Measurements from ENCODE around the gene SQOR. TPM values are rescaled to one million over a fixed set of nuclear protein-coding genes. Genes with fewer than 3 reads are reported as not detected.

The SQOR gene
- total and polyA plus RNA-seq, 2 donors (not counting 1 experiment from before 2014, with no cell fraction given): 25.6 to 29.1 TPM

DNA sequence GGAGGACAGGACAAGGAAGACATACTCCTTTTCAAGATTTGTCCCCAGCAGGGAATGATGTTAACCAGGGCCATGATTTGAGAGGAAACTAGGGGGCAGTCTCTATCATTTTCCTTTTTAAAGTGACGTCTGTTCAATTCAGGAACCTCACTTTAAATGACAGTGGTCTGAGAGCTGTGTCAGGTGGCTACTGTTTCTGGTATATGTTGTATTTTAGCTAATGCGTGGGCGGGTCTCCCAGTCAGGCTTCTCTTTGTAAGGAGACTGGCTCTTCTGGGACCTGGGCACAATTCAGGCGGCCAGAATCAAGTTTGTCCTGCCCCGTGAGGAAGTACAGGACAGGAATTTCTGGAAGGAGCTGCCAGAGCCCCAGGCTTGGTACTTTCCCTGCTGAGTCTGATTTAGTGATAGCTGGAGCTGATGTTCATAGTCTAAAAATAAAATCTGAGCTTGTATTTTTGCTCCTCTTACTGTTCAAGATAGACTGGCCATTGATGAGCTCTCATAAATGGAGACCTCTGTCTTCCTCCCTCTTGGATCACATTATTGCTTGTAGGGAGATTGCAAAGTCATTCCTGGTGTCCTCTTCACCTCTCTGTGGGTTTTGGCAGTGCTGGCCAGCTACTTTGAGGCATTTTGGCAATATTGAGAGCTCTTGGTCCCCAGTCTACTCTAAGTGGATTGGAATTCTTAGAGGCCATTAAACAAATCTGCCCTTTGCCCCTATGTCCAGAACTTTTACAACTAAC is 25.6 kb downstream of the SQOR start:
- no peak overlapping the region for H3K4me3 ChIP-seq (ENCODE audit: control extremely low read depth in 1 of 5, extremely low read depth in 1 of 5, insufficient read depth in 1 of 5, low read depth in 2 of 5, low read length in 4 of 5)
- H3K27ac ChIP-seq (ENCODE audit: low read length in 2 of 2): no peak overlapping the region
- H2AFZ ChIP-seq (ENCODE audit: insufficient read depth, low read depth, low read length, poor library complexity, severe bottlenecking): no peak overlapping the region
- H3K4me2 ChIP-seq (replicated peaks; ENCODE audit: low read depth, low read length, poor library complexity, severe bottlenecking): no peak overlapping the region
- H3K27ac Mint-ChIP-seq: no peak overlapping the region
- TF ChIP-seq, protein P1, sequence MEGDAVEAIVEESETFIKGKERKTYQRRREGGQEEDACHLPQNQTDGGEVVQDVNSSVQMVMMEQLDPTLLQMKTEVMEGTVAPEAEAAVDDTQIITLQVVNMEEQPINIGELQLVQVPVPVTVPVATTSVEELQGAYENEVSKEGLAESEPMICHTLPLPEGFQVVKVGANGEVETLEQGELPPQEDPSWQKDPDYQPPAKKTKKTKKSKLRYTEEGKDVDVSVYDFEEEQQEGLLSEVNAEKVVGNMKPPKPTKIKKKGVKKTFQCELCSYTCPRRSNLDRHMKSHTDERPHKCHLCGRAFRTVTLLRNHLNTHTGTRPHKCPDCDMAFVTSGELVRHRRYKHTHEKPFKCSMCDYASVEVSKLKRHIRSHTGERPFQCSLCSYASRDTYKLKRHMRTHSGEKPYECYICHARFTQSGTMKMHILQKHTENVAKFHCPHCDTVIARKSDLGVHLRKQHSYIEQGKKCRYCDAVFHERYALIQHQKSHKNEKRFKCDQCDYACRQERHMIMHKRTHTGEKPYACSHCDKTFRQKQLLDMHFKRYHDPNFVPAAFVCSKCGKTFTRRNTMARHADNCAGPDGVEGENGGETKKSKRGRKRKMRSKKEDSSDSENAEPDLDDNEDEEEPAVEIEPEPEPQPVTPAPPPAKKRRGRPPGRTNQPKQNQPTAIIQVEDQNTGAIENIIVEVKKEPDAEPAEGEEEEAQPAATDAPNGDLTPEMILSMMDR (IDR thresholded peaks at IDR 0.05): no peak
- no peak for TF ChIP-seq EZH2 (IDR thresholded peaks at IDR 0.05; ENCODE audit: borderline replicate concordance, insufficient read depth, low read depth, low read length, poor library complexity, severe bottlenecking)
- ChIA-PET POLR2A (no interaction called here), CTCF (no interaction called here)
- no peak for DNase-seq
- H3K79me2 ChIP-seq (ENCODE audit: control insufficient read depth, insufficient read depth, low read length): peaks cover 20% of the 10 kb centered on the region
- WGBS (ENCODE audit: insufficient coverage): 93% methylated on average over 5 of the region's 5 CpGs
- no peaks in the 10 kb centered on the region for H3K9me3 Mint-ChIP-seq (ENCODE audit: insufficient read depth)
- H3K36me3 ChIP-seq (replicated peaks in 1 of 2; ENCODE audit: control extremely low read depth in 1 of 2, control insufficient read depth in 1 of 2, extremely low read depth in 1 of 2, insufficient read depth in 2 of 2, low read length in 1 of 2): peaks cover 3 to 48% of the 10 kb centered on the region in 2 experiments
- H4K20me1 ChIP-seq (ENCODE audit: control insufficient read depth, insufficient read depth, low read length, poor library complexity, severe bottlenecking): peaks cover 33% of the 10 kb centered on the region
- no peaks in the 10 kb centered on the region for H3K27me3 ChIP-seq (replicated peaks in 1 of 4; ENCODE audit: control extremely low read depth in 1 of 4, control insufficient read depth in 3 of 4, insufficient read depth in 4 of 4, low read length in 3 of 4)
- H3K9ac ChIP-seq (ENCODE audit: low read length): no peak overlapping the region
- intact Hi-C loops (cut with micrococcal nuclease): no loop called here
- H3K4me1 ChIP-seq (ENCODE audit: control insufficient read depth in 2 of 2, insufficient read depth in 2 of 2, low read length in 2 of 2): no peaks in the 10 kb centered on the region
- no peaks in the 10 kb centered on the region for H3K27me3 Mint-ChIP-seq
- H3K4me1 Mint-ChIP-seq: peaks cover 4% of the 10 kb centered on the region
- H3K4me3 Mint-ChIP-seq: no peak overlapping the region
- ATAC-seq (ENCODE audit: low read depth): no peak
- no peaks in the 10 kb centered on the region for H3K9me3 ChIP-seq (ENCODE audit: control extremely low read depth in 1 of 3, control insufficient read depth in 2 of 3, insufficient read depth in 1 of 3, low read length in 2 of 3)

DNA sequence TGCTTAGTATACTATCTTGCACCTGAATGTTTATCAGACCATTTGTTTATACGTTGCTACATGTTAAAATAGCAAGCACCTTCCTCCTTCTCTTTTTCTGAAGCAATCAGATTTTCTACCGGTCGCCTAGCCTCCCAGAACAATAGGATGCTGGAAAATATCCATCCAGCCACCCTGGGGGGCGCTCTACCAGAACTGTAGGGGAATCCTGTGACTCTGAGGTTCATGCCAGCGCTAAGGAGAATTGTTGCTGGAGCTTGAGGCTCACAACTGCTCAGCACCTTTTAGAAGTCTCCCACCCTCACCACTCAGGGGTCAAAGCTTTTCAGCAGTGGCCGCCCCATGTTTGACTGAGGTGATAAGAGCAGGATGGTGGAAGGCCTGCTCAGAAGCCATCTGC is 27.5 kb downstream of the SQOR start:
- Histone ChIP-seq H3K27ac (ENCODE audit: low read length in 2 of 2) (no peak overlapping the region), H3K9ac (ENCODE audit: low read length) (no peak overlapping the region), H3K79me2 (ENCODE audit: control insufficient read depth, insufficient read depth, low read length) (peaks cover 16% of the 10 kb centered on the region), H4K20me1 (ENCODE audit: control insufficient read depth, insufficient read depth, low read length, poor library complexity, severe bottlenecking) (peaks cover 25% of the 10 kb centered on the region), H3K4me3 (ENCODE audit: control extremely low read depth in 1 of 5, extremely low read depth in 1 of 5, insufficient read depth in 1 of 5, low read depth in 2 of 5, low read length in 4 of 5) (no peak overlapping the region), H3K4me1 (ENCODE audit: control insufficient read depth in 2 of 2, insufficient read depth in 2 of 2, low read length in 2 of 2) (no peaks in the 10 kb centered on the region), H3K4me2 (replicated peaks; ENCODE audit: low read depth, low read length, poor library complexity, severe bottlenecking) (no peak overlapping the region), H3K9me3 (ENCODE audit: control extremely low read depth in 1 of 3, control insufficient read depth in 2 of 3, insufficient read depth in 1 of 3, low read length in 2 of 3) (no peaks in the 10 kb centered on the region), H3K27me3 (replicated peaks in 1 of 4; ENCODE audit: control extremely low read depth in 1 of 4, control insufficient read depth in 3 of 4, insufficient read depth in 4 of 4, low read length in 3 of 4) (no peaks in the 10 kb centered on the region), H3K36me3 (replicated peaks in 1 of 2; ENCODE audit: control extremely low read depth in 1 of 2, control insufficient read depth in 1 of 2, extremely low read depth in 1 of 2, insufficient read depth in 2 of 2, low read length in 1 of 2) (peaks cover 4 to 51% of the 10 kb centered on the region in 2 experiments), H2AFZ (ENCODE audit: insufficient read depth, low read depth, low read length, poor library complexity, severe bottlenecking) (no peak overlapping the region)
- ChIA-PET CTCF (no interaction called here), POLR2A (no interaction called here)
- no peak for DNase-seq
- Mint-ChIP-seq H3K4me3 (no peak overlapping the region), H3K27me3 (no peaks in the 10 kb centered on the region), H3K4me1 (peaks cover 2% of the 10 kb centered on the region), H3K9me3 (ENCODE audit: insufficient read depth) (no peaks in the 10 kb centered on the region), H3K27ac (no peak overlapping the region)
- TF ChIP-seq, protein P1 (IDR thresholded peaks at IDR 0.05): no peak
- TF ChIP-seq EZH2 (IDR thresholded peaks at IDR 0.05; ENCODE audit: borderline replicate concordance, insufficient read depth, low read depth, low read length, poor library complexity, severe bottlenecking): no peak
- intact Hi-C loops (cut with micrococcal nuclease): no loop called here
- no peak for ATAC-seq (ENCODE audit: low read depth)
- 97% methylated on average over 4 of the region's 6 CpGs for WGBS (ENCODE audit: insufficient coverage)
